Activated CD8-positive, alpha-beta T cell treated with anti-CD3 and anti-CD28 coated beads for 36 hours (primary cell): ENCODE measurements around the gene MGAT5B. TPM values are rescaled to one million over a fixed set of nuclear protein-coding genes. Genes with fewer than 3 reads are reported as not detected.

Source experiments
- ATAC-seq: fragments of 200-7000 bp; cut with Tn5 transposase; one replicate; pipeline ENCODE4 v1.10.0; 2021; ENCODE audit warnings: mild to moderate bottlenecking, moderate library complexity
- CTCF ChIA-PET: fragments of 350-600 bp; sonication (Branson Sonifier 250); formaldehyde crosslinking; loops from one replicate; lab custom pipeline; 2021; ENCODE audit warnings: antibody characterized with exemption; lab: Charles Lee
- POLR2A ChIA-PET: fragments of 350-600 bp; sonication (Branson Sonifier 250); formaldehyde crosslinking; loops from one replicate; lab custom pipeline; 2021; ENCODE audit warnings: antibody characterized with exemption; lab: Charles Lee
- DNase-seq: peaks from one replicate; pipeline ENCODE4 v3.0.0-alpha.2; 2020
- H3K27ac Mint-ChIP-seq: one replicate; pipeline ENCODE4 v1.8.0; 2021; ENCODE audit warnings: mild to moderate bottlenecking, mixed read lengths
- H3K27me3 Mint-ChIP-seq: one replicate; pipeline ENCODE4 v1.8.0; 2021; ENCODE audit warnings: mixed read lengths
- H3K36me3 Mint-ChIP-seq: one replicate; pipeline ENCODE4 v1.8.0; 2021; ENCODE audit warnings: low read depth, mixed read lengths
- H3K4me1 Mint-ChIP-seq: one replicate; pipeline ENCODE4 v1.8.0; 2021; ENCODE audit warnings: low read depth, mixed read lengths
- H3K4me3 Mint-ChIP-seq: one replicate; pipeline ENCODE4 v1.8.0; 2021; ENCODE audit warnings: mild to moderate bottlenecking, moderate library complexity, mixed read lengths
- H3K9me3 Mint-ChIP-seq: one replicate; pipeline ENCODE4 v1.8.0; 2021; ENCODE audit warnings: mixed read lengths
- CTCF ChIP-seq: fragments of 200-600 bp; IDR thresholded peaks from one replicate; pipeline ENCODE4 v1.8.0; 2022; ENCODE audit warnings: antibody characterized with exemption, mild to moderate bottlenecking
- intact Hi-C: fragments of 100-400 bp; cut with micrococcal nuclease; formaldehyde crosslinking; loops from one replicate; pipeline ENCODE4 v1.10.0; 2022
- total RNA-seq, 2 experiments: library from RNA; stranded (reverse); gene quantifications; one replicate each; pipeline ENCODE4 v1.2.3, GENCODE V29; 2021

The MGAT5B gene
- total RNA-seq, 2 experiments from 2014 or later = not detected

GRCh38 chr17:76905836-76906235, 37.6 kb downstream of the MGAT5B start:
- ATAC-seq (no peak), DNase-seq (no peak)
- no peak overlapping the region for H3K27ac Mint-ChIP-seq
- no peak overlapping the region for H3K4me3 Mint-ChIP-seq
- intact Hi-C loops = no loop called here
- peaks cover 2% of the 10 kb centered on the region for H3K27me3 Mint-ChIP-seq
- H3K36me3 Mint-ChIP-seq = no peaks in the 10 kb centered on the region
- no peak for TF ChIP-seq CTCF
- CTCF ChIA-PET = no interaction called here
- no peaks in the 10 kb centered on the region for H3K4me1 Mint-ChIP-seq
- POLR2A ChIA-PET = no interaction called here
- H3K9me3 Mint-ChIP-seq = no peaks in the 10 kb centered on the region

- DNase-seq = no peak
- Mint-ChIP-seq H3K4me1 (no peaks in the 10 kb centered on the region), H3K27ac (no peak overlapping the region), H3K4me3 (no peak overlapping the region), H3K9me3 (no peaks in the 10 kb centered on the region), H3K27me3 (peaks cover 2% of the 10 kb centered on the region), H3K36me3 (no peaks in the 10 kb centered on the region)
- no peak for ATAC-seq
- ChIA-PET CTCF (interaction anchor here (1.2 kb wide), 1 partner anchor 39 kb away, joined by 3 read pairs; the partner anchor contains the start of gene MGAT5B), POLR2A (no interaction called here)
- TF ChIP-seq CTCF = no peak
- intact Hi-C loops = no loop called here
These were observed 38.3 kb downstream of the MGAT5B start for GRCh38 chr17:76906463-76906862.

GRCh38 chr17:76907352-76907751, 39.1 kb downstream of the MGAT5B start:
- intact Hi-C loops = no loop called here
- Mint-ChIP-seq H3K27ac (no peak overlapping the region), H3K9me3 (no peaks in the 10 kb centered on the region), H3K27me3 (peaks cover 2% of the 10 kb centered on the region), H3K4me1 (no peaks in the 10 kb centered on the region), H3K4me3 (no peak overlapping the region), H3K36me3 (no peaks in the 10 kb centered on the region)
- no peak for ATAC-seq
- POLR2A ChIA-PET = no interaction called here
- no peak for DNase-seq
- TF ChIP-seq CTCF = no peak
- CTCF ChIA-PET = interaction anchor here (1.2 kb wide), 1 partner anchor 39 kb away, joined by 3 read pairs; the partner anchor contains the start of gene MGAT5B

- Mint-ChIP-seq H3K27me3 (peaks cover 2% of the 10 kb centered on the region), H3K4me3 (no peak overlapping the region), H3K4me1 (no peaks in the 10 kb centered on the region), H3K9me3 (no peaks in the 10 kb centered on the region), H3K36me3 (no peaks in the 10 kb centered on the region), H3K27ac (no peak overlapping the region)
- ATAC-seq (no peak), DNase-seq (peak; percentile 56)
- CTCF ChIA-PET = interaction anchor here (1.1 kb wide), 1 partner anchor 146 kb away, joined by 3 read pairs; no protein-coding TSS in a partner anchor
- POLR2A ChIA-PET = no interaction called here
- intact Hi-C loops = no loop called here
- no peak for TF ChIP-seq CTCF
These were observed 42.0 kb downstream of the MGAT5B start for GRCh38 chr17:76909971-76910760.

- Mint-ChIP-seq H3K27ac (no peak overlapping the region), H3K9me3 (no peaks in the 10 kb centered on the region), H3K4me3 (no peak overlapping the region), H3K36me3 (no peaks in the 10 kb centered on the region), H3K4me1 (no peaks in the 10 kb centered on the region), H3K27me3 (peaks cover 2% of the 10 kb centered on the region)
- DNase-seq = no peak
- CTCF ChIA-PET = no interaction called here
- POLR2A ChIA-PET = no interaction called here
- no peak for TF ChIP-seq CTCF
- ATAC-seq = no peak
- intact Hi-C loops = no loop called here
These were observed 43.3 kb downstream of the MGAT5B start for GRCh38 chr17:76911299-76912017.
